BJ (cell line): ENCODE measurements around the gene DLG2. TPM values are rescaled to one million over a fixed set of nuclear protein-coding genes. Genes with fewer than 3 reads are reported as not detected.

Source experiments
- CTCF ChIA-PET: fragments of 350-600 bp; formaldehyde crosslinking; extraction: SDS; loops from one replicate; lab custom pipeline; 2021; ENCODE audit warnings: antibody characterized with exemption, inconsistent platforms; lab: Yijun Ruan, JAX
- POLR2A ChIA-PET: fragments of 300-600 bp; sonication (Branson Sonifier 250); formaldehyde crosslinking; extraction: SDS; loops from one replicate; lab custom pipeline; 2021; ENCODE audit warnings: antibody characterized with exemption; lab: Charles Lee
- DNase-seq: peaks from one replicate; pipeline ENCODE4 v3.0.0-alpha.2; 2011; ENCODE audit warnings: low read depth
- H3K27me3 ChIP-seq: 2 replicates; pipeline ENCODE4 v1.6.0; 2011; ENCODE audit warnings: low read length; ENCODE audit not compliant: control insufficient read depth, insufficient read depth
- H3K36me3 ChIP-seq: 2 replicates; pipeline ENCODE4 v1.5.1; 2011; ENCODE audit warnings: low read length; ENCODE audit not compliant: control insufficient read depth, insufficient read depth
- H3K4me3 ChIP-seq: 2 replicates; pipeline ENCODE4 v1.5.1; 2011; ENCODE audit warnings: low read depth, mild to moderate bottlenecking, control low read depth, low read length
- polyA plus RNA-seq: library from polyadenylated mRNA; depleted of rRNA; stranded (reverse); fragments of >200 nt; gene quantifications from 2 replicates; pipeline ENCODE4 v1.2.3, GENCODE V29; 2011
- TF ChIP-seq, protein P1 (sequence below): IDR thresholded peaks from 2 replicates; pipeline ENCODE4 v1.5.1; 2011; ENCODE audit warnings: low read depth, mild to moderate bottlenecking, control low read depth, inconsistent platforms, low read length, moderate library complexity; ENCODE audit not compliant: insufficient read depth

The DLG2 gene
- polyA plus RNA-seq, 1 experiment: 0.28 TPM

- POLR2A ChIA-PET: no interaction called here
Observed at GRCh38 chr11:84830372-84830771, 796.8 kb downstream of the DLG2 start.

DNA sequence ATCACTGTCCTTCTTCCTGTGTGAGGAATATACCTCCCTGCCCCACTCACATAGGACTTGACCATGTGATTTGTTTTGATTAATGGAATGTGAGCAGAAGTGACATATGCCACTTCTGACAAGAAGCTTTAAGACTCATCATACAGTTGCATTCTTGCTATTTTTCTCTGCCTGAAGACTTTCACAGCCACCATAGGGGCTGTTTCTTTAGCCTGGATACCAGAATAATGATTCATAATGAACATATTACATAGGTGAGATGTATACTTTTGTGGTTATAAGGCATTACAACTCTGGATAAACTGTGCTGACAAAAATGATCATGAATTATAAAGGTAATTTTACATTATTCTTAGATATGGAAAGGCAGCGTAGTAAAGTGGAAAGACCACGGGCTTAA is 798.0 kb downstream of the DLG2 start:
- POLR2A ChIA-PET: no interaction called here
- Histone ChIP-seq H3K4me3 (no peak overlapping the region), H3K36me3 (no peaks in the 10 kb centered on the region), H3K27me3 (no peaks in the 10 kb centered on the region)
- CTCF ChIA-PET: no interaction called here
- TF ChIP-seq, protein P1, sequence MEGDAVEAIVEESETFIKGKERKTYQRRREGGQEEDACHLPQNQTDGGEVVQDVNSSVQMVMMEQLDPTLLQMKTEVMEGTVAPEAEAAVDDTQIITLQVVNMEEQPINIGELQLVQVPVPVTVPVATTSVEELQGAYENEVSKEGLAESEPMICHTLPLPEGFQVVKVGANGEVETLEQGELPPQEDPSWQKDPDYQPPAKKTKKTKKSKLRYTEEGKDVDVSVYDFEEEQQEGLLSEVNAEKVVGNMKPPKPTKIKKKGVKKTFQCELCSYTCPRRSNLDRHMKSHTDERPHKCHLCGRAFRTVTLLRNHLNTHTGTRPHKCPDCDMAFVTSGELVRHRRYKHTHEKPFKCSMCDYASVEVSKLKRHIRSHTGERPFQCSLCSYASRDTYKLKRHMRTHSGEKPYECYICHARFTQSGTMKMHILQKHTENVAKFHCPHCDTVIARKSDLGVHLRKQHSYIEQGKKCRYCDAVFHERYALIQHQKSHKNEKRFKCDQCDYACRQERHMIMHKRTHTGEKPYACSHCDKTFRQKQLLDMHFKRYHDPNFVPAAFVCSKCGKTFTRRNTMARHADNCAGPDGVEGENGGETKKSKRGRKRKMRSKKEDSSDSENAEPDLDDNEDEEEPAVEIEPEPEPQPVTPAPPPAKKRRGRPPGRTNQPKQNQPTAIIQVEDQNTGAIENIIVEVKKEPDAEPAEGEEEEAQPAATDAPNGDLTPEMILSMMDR: no peak
- no peak for DNase-seq

More at GRCh38 chr11:84830372-84830771, 796.8 kb downstream of the DLG2 start:
- TF ChIP-seq, protein P1: no peak
- no peaks in the 10 kb centered on the region for H3K36me3 ChIP-seq
- H3K27me3 ChIP-seq: no peaks in the 10 kb centered on the region
- CTCF ChIA-PET: no interaction called here
- no peak overlapping the region for H3K4me3 ChIP-seq
- no peak for DNase-seq

- no peak for DNase-seq
- Histone ChIP-seq H3K4me3 (no peak overlapping the region), H3K36me3 (no peaks in the 10 kb centered on the region), H3K27me3 (no peaks in the 10 kb centered on the region)
- TF ChIP-seq, protein P1: no peak
- ChIA-PET POLR2A (no interaction called here), CTCF (no interaction called here)
Observed at GRCh38 chr11:84828616-84829015, 798.5 kb downstream of the DLG2 start.

DNA sequence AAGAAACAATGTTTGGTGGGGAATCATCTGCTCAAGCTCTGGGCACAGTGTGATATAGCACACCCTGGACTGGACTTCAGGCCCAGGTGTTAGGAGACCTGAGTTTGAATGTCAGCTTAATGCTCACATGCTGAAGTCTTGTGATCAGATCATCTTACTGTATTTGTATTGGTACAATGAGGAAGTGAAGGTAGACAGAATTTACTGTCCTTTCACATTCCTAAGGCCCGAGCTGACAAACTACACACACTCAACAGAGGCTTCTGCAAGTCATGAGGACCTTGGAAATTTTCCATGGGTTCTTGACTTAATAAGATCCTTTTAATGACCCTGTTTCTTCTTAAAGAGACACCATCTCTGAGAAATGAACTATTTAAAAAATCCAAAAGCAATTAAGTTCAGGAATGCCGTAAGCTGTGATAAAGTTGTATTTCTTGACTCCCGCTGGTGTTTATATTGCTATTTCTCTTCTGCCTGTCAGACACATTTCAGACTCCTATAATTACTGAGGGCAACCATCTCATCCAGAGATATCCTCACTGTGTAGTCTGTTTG is 802.0 kb downstream of the DLG2 start:
- no peaks in the 10 kb centered on the region for H3K36me3 ChIP-seq
- H3K27me3 ChIP-seq: no peaks in the 10 kb centered on the region
- CTCF ChIA-PET: no interaction called here
- TF ChIP-seq, protein P1: no peak
- POLR2A ChIA-PET: no interaction called here
- H3K4me3 ChIP-seq: no peak overlapping the region
- DNase-seq: no peak

GRCh38 chr11:84824624-84825023 is 802.5 kb downstream of the DLG2 start:
- Histone ChIP-seq H3K27me3 (no peaks in the 10 kb centered on the region), H3K36me3 (no peaks in the 10 kb centered on the region), H3K4me3 (no peak overlapping the region)
- ChIA-PET CTCF (interaction anchor here (0.6 kb wide), 1 partner anchor 44 kb away, joined by 3 read pairs; no protein-coding TSS in a partner anchor), POLR2A (no interaction called here)
- TF ChIP-seq, protein P1: no peak
- no peak for DNase-seq
